HG03460 (cell line): ENCODE measurements around the gene PEF1.
A peak's percentile ranks its signal among the peaks of the same experiment; 100 is the strongest.
"Not testable (repeated sequence)": the region's sequence is repeated elsewhere in the genome, so short reads cannot be mapped to it uniquely, and the experiment has no call there.

ENCODE experiments used
- ATAC-seq: cut with Tn5 transposase; IDR thresholded peaks from one replicate; pipeline ENCODE4 v1.9.1; 2021; ENCODE audit not compliant: unreplicated experiment

The PEF1 gene

GRCh38 chr1:31615414-31615813 lies 29.3 kb downstream of the PEF1 start:
- ATAC-seq = no peak

- no peak for ATAC-seq
Observed at GRCh38 chr1:31614414-31615005, 30.2 kb downstream of the PEF1 start.

- no peak for ATAC-seq
Observed at GRCh38 chr1:31609514-31610118, 35.1 kb downstream of the PEF1 start.

- no peak for ATAC-seq
Observed at GRCh38 chr1:31607360-31607759, 37.3 kb downstream of the PEF1 start.

- peak; percentile 96 for ATAC-seq
Observed at GRCh38 chr1:31605908-31606427, 38.7 kb downstream of the PEF1 start.

GRCh38 chr1:31602081-31602480 lies 42.6 kb downstream of the PEF1 start:
- ATAC-seq = no peak

GRCh38 chr1:31600641-31601040 lies 44.0 kb downstream of the PEF1 start:
- no peak for ATAC-seq

- no peak for ATAC-seq
Observed at GRCh38 chr1:31598980-31599379, 45.7 kb downstream of the PEF1 start.

GRCh38 chr1:31596737-31597097 lies 48.0 kb downstream of the PEF1 start:
- ATAC-seq = no peak

- no peak for ATAC-seq
Observed at GRCh38 chr1:31595836-31596736, 48.6 kb downstream of the PEF1 start.

GRCh38 chr1:31593770-31594632 lies 50.7 kb downstream of the PEF1 start:
- ATAC-seq = no peak

- ATAC-seq = no peak
Observed at GRCh38 chr1:31593136-31593665, 51.5 kb downstream of the PEF1 start.

GRCh38 chr1:31592132-31592531 lies 52.5 kb downstream of the PEF1 start:
- no peak for ATAC-seq

GRCh38 chr1:31591425-31592093 lies 53.1 kb downstream of the PEF1 start:
- ATAC-seq = no peak

- ATAC-seq = no peak
Observed at GRCh38 chr1:31588751-31589515, 55.7 kb downstream of the PEF1 start.

- no peak for ATAC-seq
Observed at GRCh38 chr1:31587720-31588423, 56.8 kb downstream of the PEF1 start.

GRCh38 chr1:31587328-31587699 lies 57.4 kb downstream of the PEF1 start:
- ATAC-seq = not testable (repeated sequence)

- ATAC-seq = no peak
Observed at GRCh38 chr1:31586376-31587327, 58.0 kb downstream of the PEF1 start.
